Measurements from ENCODE around the gene INSYN1. TPM values are rescaled to one million over a fixed set of nuclear protein-coding genes. Genes with fewer than 3 reads are reported as not detected.

INSYN1 gene
- total RNA-seq, 2 donors from 2014 or later: not detected

- no peak for DNase-seq
- Mint-ChIP-seq H3K4me3 (peak overlapping the region; percentile 84), H3K27me3 (peaks cover 53% of the 10 kb centered on the region), H3K27ac (no peak overlapping the region), H3K36me3 (ENCODE audit: low read depth) (no peaks in the 10 kb centered on the region), H3K4me1 (peaks cover 35% of the 10 kb centered on the region)
- H3K9me3 ChIP-seq (ENCODE audit: control insufficient read depth, low read length, poor library complexity, severe bottlenecking): no peaks in the 10 kb centered on the region
- no peak for ATAC-seq
These were observed 57.1 kb downstream of the INSYN1 start for GRCh38 chr15:73695773-73696640.

- Mint-ChIP-seq H3K4me3 (no peak overlapping the region), H3K4me1 (peaks cover 30% of the 10 kb centered on the region), H3K27ac (no peak overlapping the region), H3K36me3 (ENCODE audit: low read depth) (no peaks in the 10 kb centered on the region), H3K27me3 (peaks cover 47% of the 10 kb centered on the region)
- ATAC-seq (no peak), DNase-seq (no peak)
- no peaks in the 10 kb centered on the region for H3K9me3 ChIP-seq (ENCODE audit: control insufficient read depth, low read length, poor library complexity, severe bottlenecking)
These were observed 58.7 kb downstream of the INSYN1 start for GRCh38 chr15:73694419-73694818.

- Mint-ChIP-seq H3K4me3 (no peak overlapping the region), H3K27me3 (peaks cover 48% of the 10 kb centered on the region), H3K27ac (no peak overlapping the region), H3K36me3 (ENCODE audit: low read depth) (no peaks in the 10 kb centered on the region), H3K4me1 (peaks cover 13% of the 10 kb centered on the region)
- DNase-seq (no peak), ATAC-seq (no peak)
- H3K9me3 ChIP-seq (ENCODE audit: control insufficient read depth, low read length, poor library complexity, severe bottlenecking): no peaks in the 10 kb centered on the region
These were observed 61.8 kb downstream of the INSYN1 start for GRCh38 chr15:73691396-73691795.

DNA sequence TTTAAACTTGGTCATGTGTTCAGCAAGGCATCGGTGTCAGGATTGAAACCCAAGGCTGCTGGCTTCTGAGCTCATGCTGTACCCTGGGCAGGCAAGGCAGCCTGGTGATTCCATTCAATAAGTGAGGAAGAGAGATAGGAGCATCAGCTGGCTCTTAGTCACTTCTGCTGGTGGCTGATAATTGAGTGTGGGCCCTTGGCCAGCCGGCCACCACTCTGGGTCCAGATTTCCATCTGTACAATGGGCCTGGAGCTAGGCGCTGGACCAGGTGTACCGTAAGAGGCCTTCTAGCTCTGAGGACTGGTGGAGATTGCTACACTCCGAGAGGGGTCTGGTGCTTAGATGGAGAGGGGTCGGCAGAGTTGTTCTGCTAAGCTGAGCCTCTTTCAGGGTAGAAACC lies 64.7 kb downstream of the INSYN1 start:
- H3K9me3 ChIP-seq (ENCODE audit: control insufficient read depth, low read length, poor library complexity, severe bottlenecking): no peaks in the 10 kb centered on the region
- H3K4me1 Mint-ChIP-seq: peaks cover 11% of the 10 kb centered on the region
- no peaks in the 10 kb centered on the region for H3K36me3 Mint-ChIP-seq (ENCODE audit: low read depth)
- peaks cover 50% of the 10 kb centered on the region for H3K27me3 Mint-ChIP-seq
- H3K4me3 Mint-ChIP-seq: no peak overlapping the region
- H3K27ac Mint-ChIP-seq: no peak overlapping the region
- ATAC-seq (no peak), DNase-seq (no peak)

DNA sequence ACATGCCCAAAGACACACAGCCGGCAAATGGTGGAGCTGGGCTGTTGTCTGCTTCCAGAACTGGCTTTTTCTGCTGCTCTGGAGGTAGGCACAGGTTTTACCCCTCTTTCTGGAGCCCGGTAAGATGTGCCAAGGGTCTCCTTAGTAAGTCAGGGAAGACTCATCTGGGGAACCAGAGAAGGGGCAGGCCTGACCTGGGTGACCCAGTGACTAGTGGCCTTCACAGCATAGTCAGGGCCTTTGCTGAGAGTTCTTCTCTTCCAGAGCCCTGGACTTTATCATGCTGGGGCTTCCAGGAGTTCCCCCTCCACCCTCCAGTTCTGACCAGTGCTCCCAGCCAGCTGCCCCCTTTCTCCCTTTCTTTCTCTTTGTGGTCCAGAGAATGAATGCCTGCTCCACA lies 65.8 kb downstream of the INSYN1 start:
- no peaks in the 10 kb centered on the region for H3K9me3 ChIP-seq (ENCODE audit: control insufficient read depth, low read length, poor library complexity, severe bottlenecking)
- Mint-ChIP-seq H3K4me3 (no peak overlapping the region), H3K27me3 (peaks cover 51% of the 10 kb centered on the region), H3K36me3 (ENCODE audit: low read depth) (no peaks in the 10 kb centered on the region), H3K27ac (no peak overlapping the region), H3K4me1 (peaks cover 11% of the 10 kb centered on the region)
- no peak for DNase-seq
- ATAC-seq: no peak

- peaks cover 56% of the 10 kb centered on the region for H3K27me3 Mint-ChIP-seq
- no peak overlapping the region for H3K27ac Mint-ChIP-seq
- no peak for ATAC-seq
- no peaks in the 10 kb centered on the region for H3K9me3 ChIP-seq (ENCODE audit: control insufficient read depth, low read length, poor library complexity, severe bottlenecking)
- H3K4me3 Mint-ChIP-seq: no peak overlapping the region
- H3K36me3 Mint-ChIP-seq (ENCODE audit: low read depth): no peaks in the 10 kb centered on the region
- peaks cover 11% of the 10 kb centered on the region for H3K4me1 Mint-ChIP-seq
- no peak for DNase-seq
These were observed 66.3 kb downstream of the INSYN1 start for GRCh38 chr15:73686781-73687256.

- Mint-ChIP-seq H3K36me3 (ENCODE audit: low read depth) (no peaks in the 10 kb centered on the region), H3K4me3 (peak overlapping the region; percentile 21), H3K4me1 (peaks cover 15% of the 10 kb centered on the region), H3K27ac (no peak overlapping the region), H3K27me3 (peaks cover 64% of the 10 kb centered on the region)
- no peak for DNase-seq
- no peaks in the 10 kb centered on the region for H3K9me3 ChIP-seq (ENCODE audit: control insufficient read depth, low read length, poor library complexity, severe bottlenecking)
- no peak for ATAC-seq
These were observed 67.2 kb downstream of the INSYN1 start for GRCh38 chr15:73685981-73686380.

Other genes starting within 250 kb of the INSYN1 start
- 10 to 100 TPM; 25.0 to 48.5 TPM for gene NPTN, start 120.0 kb downstream of the INSYN1 start, total RNA-seq
- gene CD276, start 69.0 kb downstream of the INSYN1 start, total RNA-seq: not detected
- not detected for gene TBC1D21, start 120.2 kb upstream of the INSYN1 start, total RNA-seq
- 1 to 10 TPM; 2.9 to 8.4 TPM for gene LOXL1, start 173.1 kb upstream of the INSYN1 start, total RNA-seq
- gene STOML1, start 238.9 kb upstream of the INSYN1 start, total RNA-seq: 1 to 10 TPM; 3.7 to 5.6 TPM
- 10 to 100 TPM; 47.6 to 52.6 TPM for gene PML, start 241.4 kb upstream of the INSYN1 start, total RNA-seq

All from T-helper 17 cell (primary cell).